ENCODE results near the gene GFPT2.
"Not testable (repeated sequence)": the region's sequence is repeated elsewhere in the genome, so short reads cannot be mapped to it uniquely, and the experiment has no call there.

The GFPT2 gene

DNA sequence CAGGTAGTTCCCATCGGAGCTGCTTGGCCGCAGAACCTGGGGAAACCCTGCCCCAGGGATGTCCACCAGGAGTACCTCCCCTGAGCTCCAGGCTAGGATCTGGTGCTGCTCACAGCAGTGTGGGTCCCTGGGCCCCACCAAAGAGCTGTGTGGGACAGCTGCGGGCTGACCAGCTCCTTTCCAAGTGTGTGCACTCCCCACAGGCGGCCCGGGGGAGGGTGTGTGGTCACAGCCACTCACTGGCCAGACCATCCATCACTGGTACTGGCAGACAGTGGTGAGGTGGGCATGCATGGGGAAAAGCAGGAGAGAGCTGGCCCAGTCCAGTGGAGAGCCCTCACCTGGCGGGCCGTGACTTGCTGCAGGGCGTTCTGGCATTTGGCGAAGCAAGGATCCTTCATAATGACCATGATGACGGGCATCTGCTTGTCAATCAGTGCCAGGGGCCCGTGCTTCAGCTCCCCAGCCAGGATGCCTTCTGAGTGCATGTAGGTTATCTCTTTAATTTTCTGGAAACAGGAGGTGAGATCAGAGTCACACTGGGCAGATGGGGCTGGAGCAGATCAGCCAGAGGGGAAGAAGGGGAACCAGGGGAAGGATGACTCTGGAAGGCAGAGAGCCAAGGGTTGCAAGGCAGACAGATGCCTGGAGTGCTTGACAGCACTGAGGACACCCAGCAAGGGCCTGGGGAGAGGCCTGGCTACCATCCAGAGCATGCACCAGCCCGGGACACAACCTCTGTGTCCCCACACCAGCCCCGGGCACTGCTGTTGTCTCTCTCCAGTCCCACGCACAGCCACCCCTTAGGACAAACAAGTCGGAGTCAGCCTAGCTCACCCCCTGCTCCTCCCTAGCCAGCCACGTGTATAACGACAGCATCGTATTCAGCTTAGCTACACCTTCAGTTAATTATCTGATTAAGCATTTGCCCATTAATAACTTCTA, 48.4 kb downstream of the GFPT2 start:
- DNase-seq (ENCODE audit: low spot score), result no peak

DNA sequence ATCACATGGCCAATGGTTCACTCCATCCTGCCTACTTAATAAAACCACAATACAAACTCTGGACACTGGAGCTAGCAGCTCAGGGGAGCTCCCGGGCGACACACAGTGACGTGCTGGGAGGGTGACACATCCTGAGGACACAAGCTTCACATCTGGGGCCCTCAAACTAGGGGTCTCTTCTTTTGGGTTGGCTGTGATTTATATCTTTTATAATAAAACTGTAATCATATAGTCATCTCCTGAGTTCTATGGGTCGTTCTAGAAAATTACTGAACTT, 49.2 kb downstream of the GFPT2 start:
- DNase-seq (ENCODE audit: low spot score), result no peak

DNA sequence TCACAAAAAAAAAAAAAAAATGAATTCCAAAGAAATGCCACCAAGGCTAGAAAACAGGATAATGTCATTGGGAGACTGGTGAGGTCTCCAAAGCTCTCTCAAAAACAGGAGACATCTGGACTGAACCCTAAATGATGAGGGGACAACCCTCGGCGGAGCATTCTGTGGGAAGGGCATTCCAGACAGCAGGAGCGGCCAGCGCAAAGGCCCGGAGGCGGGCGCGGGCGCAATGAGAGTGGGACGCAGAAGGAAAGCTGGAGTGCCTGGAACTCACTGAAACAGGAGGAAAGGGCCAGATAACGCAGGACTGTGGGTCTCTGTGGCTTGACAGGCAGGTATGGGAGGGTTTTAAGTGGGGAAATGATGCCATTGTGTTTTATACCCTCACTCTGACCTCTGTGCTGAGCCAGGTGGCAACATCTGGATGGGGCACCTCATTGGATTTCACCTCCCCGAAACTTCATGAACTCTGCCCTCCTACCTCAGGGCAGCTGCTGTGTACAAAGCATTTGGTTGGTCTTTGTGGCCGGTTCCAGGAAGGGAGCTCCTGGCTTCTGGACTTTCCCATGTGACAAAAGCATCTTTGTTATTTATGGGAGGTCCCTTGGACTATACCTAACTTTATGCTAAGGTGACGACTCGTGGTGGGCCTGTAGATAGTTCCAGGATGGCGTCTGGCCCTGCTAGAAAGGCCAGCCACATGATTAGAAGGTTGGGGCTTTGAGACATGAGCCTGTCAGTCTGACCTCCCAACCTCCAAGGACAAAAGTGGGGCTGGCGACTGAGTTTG, 49.7 kb downstream of the GFPT2 start:
- DNase-seq (ENCODE audit: low spot score), result no peak

DNA sequence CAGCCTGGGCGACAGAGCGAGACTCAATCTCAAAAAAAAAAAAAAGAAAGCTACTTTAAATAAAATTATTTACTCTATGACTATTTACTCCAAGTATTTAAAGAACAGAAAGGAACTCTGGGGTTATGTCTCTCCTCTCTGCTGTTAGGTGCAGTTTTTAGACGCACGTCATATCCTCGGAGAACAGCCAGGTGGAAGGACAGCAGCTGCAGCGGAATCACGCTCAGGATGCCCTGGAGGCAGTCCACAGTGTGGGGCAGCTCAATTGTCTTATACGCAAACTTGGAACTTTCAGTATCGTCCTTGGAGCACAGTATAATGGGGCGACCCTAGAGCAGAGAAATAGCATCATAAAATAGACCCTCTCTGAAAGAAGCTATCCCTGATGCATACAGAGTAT, 50.9 kb downstream of the GFPT2 start:
- no peak for DNase-seq (ENCODE audit: low spot score)

DNA sequence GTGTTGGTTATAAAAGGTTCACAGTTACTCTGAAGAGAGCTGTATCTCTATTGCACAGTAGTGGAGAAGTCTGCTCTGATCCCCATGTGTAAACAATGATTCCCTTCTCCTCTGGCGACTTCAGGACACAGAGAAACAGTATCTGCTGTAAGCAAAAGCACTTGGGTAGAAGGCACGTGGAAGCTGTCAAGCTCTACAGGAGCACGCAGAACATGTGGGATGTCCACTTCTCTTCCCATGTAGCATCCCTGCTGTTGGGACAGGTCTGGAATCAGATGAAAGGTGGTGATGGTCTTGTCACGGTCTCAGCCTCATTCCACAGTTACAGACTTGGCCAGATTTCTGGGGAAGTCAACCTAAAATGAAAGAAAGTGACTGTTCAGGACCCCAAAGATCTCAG, 51.9 kb downstream of the GFPT2 start:
- no peak for DNase-seq (ENCODE audit: low spot score)

DNA sequence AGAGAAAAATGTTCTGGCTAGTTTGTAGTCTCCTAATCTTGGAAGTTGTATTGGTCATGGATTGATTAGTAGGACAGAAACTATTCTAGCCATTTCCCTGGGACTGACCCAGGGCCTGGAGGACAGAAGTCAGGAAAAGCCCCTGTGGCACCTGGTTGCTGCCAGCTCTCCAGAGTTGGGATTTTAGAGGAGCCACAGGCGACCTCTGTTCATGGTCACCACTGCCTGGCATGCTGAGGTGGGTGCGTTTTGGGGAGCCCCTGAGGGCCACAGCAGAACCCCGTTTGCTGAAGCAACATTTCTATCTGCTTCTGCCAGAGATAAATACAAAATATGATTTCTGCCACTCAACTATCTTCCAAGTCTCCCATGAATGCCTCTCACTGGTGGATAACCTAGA, 53.6 kb downstream of the GFPT2 start:
- no peak for DNase-seq (ENCODE audit: low spot score)

DNA sequence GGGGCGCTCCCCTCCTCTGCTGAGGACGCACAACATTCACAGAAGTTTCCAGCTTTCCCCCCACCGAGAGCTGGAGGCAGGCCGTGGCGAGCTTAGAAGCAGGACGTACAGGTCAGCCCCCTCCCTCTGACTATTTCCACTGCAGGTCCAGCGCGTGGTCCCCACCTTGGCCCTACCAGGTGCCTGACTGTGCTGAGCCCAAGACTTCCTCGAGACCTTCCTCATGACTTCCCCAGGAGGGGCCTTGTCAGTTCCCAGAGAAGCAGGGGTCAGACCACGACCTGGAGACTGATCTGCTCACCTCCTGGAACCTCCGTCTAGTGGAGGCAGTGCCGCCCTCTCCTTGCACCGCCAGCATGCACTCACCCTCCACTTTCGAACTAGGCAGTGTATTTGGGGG, 54.1 kb downstream of the GFPT2 start:
- DNase-seq (ENCODE audit: low spot score), result not testable (repeated sequence)

DNA sequence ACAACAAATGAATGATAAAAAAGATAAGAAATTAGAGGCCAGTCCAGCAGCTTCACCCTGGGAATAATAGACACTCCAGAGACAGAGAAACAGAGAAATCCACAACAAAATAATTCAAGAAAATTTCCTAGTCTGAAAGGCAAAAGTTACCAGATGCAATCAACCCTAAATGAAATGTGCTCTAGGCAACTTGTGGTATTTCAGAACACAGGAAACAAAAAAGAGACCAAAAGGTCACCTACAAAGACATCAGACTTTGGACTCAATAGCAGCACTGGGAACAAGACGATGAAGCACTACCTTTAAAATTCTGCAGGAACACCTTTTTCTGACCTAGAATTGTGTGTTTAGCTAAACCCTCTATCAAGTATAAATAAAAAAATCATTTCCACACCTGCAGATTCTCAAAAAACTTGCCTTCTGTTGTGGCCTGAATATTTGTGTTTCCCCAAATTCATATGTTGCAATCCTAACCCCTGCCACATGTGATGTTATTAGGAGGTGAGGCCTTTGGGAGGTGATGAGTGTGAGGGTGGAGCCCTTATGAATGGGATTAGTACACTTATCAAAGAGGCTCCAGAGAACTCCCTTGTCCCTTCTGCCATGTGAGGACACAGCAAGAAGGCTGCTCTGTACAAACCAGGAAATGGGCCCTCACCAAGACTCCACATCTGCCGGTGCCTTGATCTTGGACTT, 55.4 kb downstream of the GFPT2 start:
- DNase-seq (ENCODE audit: low spot score), result no peak

DNA sequence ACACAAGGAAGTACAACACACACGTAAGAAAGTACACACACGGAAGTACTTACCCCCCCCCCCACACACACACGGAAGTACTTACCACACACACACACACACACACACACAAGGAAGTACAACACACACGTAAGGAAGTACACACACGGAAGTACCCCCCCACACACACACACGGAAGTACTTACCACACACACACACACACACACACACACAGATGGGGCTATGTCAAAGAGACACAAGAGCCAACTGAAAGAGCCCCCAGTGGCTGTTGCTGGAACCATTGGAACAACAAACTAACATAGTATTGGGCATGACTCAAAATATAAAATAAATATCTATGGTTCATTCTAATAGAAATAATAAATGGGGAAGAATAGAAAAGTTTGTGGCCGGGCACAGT, 56.4 kb downstream of the GFPT2 start:
- no peak for DNase-seq (ENCODE audit: low spot score)

DNA sequence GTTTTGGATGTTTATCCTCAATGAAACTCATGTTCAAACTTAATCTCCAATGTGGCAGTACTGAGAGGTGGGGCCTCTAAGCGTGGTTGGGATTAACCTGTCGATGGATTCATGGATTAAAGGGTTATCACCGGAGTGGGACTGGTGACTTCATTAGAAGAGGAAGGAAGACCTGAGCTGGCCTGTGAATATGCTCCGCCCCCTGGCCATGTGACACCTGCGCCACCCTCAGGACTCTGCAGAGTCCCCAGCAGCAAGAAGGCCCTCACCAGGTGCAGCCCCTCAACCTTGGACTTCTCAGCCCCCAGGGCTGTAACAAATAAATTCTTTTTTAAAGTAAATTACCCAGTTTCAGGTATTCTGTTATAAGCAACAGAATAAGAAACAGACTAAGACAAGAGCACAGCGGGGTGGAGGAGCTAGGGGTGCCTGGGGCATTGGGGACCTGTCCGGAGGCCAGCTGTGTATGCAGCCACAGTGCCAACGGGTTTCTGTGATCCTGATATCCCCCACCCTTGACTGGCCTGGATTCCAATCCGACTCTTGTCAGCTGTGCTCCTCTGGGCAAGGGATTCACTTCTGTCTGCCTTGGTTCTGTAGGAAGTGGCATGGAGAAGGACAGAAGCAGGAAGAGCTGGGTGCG, 58.1 kb downstream of the GFPT2 start:
- no peak for DNase-seq (ENCODE audit: low spot score)

DNA sequence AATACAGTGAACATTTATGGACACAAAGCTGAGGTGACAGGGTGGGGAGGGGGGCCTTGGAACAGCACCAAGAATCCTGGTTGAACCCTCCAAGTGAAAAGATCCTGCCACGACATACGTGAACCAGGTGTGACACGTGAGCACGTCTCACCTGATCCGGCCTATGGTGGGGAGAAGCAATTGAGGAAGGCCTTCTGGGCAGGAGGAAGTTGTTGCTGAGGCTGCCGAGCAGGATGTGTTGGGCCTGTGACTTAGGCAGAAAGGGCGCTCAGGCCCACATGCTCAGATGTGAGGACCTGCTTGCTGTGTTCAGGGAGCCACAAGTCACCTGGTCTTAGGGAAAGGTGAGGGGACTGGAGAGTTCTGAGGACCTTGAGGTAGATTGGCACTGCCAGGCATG, 58.7 kb downstream of the GFPT2 start:
- DNase-seq (ENCODE audit: low spot score), result no peak

DNA sequence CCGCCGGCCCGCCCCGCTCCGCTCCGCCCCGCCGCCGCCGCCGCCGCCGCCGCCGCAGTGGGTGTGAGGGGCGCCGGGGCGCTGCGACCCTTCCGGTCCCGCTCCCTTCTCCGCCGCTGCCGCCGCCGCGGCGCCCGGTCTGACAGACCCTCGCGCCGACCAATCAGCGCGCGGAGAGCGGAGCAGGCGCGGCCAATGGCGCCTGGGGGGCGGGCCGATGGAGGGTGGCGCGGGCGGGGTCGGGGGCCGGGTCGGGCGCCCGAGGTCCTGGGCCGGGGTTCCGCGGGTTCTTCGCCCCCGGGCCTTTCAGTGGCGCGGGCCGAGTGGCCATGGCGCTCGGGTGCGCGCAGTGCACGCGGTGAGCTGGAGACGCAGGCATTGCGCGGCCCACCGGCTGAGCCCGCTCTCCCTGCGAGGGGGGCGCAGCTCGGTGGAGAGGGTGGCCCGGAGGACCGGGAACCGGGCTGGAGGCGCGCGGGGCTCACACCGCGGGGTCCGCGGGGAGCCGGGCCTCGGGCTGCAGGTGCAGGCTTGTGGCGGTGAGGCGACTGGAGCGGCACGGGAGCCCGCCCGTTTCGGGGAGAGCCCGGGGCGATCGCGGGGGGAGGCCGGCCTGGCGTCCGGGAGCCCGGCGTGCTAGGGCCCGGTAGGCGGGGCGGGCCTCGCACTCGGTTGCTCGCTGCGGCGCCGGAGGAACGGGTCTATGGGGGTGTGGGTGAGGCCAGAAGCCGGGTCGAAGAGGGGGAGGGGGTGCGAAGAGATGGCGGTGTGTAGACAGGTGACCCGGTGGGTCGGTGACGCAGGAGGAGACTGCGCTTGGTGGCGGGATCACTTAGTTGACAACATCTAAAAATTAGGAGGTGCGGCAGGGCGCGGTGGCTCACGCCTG, 60.9 kb downstream of the GFPT2 start, which contains the start of gene MAPK9:
Gene MAPK9, minus strand, starts transcription at position 141 of the 889 bp plus-strand sequence. CDS start 11,522 bp downstream, outside the sequence.
- DNase-seq (ENCODE audit: low spot score), result peak; percentile 98

DNA sequence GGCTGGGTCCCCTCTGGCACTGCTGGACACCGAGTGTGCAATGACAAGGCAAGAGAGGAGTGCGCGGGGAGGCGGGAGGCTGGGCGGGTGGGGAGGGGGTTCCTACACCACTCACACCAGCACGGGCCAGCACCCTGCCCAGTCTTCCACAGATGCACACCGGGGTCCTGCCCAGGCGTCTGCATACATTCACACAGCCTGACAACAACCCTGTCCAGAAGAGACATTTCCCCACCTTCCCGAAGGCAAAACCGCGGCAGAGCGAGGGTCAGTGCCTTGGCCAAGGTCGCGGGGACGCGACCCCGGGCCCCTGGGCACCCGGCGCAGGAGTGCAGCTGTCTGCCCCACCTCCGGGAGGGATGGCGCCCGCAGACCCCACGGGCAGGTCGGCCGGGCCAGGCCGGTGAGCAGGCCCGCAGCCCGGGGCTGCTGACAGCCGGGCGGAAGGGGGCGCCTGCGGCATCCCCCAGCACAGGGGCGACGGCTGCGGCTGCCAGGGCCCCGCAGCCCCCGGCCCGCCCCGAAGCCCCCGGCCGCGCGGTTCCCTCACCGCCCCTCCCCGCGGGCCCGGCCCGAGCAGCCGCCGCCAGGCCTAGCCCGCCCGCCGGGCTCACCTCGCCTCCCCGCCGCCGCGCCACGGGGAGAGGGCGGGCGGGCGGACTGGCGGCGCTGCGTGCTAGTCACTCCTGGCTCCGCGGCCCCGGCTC, 61.7 kb downstream of the GFPT2 start:
- peak; percentile 70 for DNase-seq (ENCODE audit: low spot score)

DNA sequence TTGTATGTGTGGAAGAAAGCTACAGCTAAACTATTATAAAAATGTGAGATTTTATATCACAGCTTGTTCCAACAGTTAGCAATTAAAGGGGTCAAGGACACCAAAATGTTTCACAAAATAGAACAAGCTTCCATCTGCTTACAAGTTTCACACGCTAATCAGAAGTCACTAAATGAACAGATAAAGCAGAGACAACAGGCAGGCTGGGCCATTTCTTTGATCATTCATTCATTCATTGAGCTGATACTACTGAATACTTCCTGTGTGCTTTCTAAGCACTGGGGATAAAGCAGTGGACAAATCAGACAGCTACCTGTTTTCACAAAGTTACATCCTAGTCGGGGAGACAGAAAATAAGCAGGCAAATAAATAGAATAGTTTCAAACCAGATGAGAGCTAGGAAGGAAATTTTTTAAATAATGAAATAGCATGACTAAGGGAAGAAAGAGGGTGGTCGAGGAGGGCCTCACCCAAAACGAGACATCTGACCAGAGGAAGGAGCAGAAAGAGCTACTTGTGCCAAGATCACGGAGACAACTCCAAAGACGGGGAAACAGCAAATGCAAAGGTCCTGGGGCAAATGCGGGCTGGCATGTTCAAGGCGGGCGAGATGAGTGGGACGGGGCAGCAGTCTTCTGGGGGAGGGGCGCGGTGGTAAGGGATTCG, 62.4 kb downstream of the GFPT2 start:
- no peak for DNase-seq (ENCODE audit: low spot score)

DNA sequence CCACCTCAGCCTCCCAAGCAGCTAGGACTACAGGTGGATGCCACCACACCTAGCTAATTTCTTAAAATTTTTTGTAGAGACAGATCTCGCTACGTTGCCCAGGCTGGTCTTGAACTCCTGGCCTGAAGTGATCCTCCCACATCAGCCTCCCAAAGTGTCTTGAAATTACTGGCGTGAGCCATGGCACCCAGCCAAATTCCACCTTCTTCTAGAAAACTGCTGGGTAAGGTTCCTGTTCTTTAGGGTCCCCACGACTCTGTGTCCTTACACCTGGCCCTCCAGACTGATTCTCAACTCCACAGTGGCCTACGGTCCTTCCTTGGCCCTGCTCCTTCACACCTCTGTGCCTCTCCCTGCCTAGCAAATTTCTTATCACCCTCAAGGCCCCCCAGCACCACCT, 63.2 kb downstream of the GFPT2 start:
- DNase-seq (ENCODE audit: low spot score), result no peak

DNA sequence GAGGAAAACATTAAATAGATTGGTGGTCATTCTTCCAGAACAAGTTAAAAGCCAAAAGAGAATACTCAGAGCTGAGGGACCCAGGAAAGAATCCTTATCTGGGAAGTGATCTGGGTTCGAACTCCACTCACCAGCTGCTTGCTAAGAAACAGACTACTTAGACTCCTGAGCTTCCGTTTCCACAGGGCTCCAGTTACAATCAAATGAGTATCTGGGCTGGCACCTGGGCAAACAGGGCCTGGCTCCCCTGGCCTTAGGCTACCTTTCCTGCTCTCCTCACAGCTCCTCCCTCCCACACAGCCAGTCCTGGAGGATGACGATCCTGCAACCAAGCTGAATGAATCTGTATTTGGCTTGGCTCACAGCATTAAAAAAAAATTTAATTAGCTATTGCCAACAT, 63.7 kb downstream of the GFPT2 start:
- DNase-seq (ENCODE audit: low spot score), result no peak

DNA sequence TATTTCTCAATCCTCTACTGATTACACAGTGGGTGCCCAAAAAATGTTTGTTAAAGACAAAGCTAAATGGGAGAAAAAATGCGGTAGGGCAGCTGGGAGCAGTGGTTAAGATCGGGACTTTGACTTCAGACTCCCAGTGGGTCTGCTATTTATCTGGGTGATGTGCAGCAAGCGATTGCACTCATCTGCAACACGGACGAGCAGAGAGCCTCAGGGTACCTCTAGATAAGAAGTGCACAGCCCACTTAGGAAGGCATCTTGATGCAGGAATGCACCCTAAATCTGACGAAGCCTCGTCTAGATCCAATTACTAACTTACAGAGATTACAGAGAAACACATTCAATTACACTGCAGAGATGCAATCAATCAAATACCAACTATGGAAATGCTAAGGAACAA, 65.3 kb downstream of the GFPT2 start:
- DNase-seq (ENCODE audit: low spot score), result no peak

DNA sequence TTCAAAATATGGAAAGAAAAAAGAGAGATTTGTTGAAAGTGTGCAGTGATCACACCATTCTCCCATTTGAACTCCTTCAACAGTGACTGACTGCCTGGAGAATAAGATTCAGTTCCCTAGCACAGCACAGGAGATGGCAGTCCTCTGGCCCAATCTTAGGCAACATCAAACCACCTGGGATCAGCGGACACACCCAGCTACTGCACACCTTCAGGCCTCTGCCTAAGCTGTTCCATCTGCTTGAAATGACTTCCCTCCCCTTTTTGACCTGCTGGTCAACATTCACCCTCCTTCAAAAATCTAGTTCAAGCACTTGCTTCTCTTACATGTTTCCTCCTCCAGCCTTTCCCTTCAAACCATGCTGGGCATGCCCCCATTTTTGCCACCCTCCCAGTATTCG, 65.7 kb downstream of the GFPT2 start:
- DNase-seq (ENCODE audit: low spot score), result no peak

DNA sequence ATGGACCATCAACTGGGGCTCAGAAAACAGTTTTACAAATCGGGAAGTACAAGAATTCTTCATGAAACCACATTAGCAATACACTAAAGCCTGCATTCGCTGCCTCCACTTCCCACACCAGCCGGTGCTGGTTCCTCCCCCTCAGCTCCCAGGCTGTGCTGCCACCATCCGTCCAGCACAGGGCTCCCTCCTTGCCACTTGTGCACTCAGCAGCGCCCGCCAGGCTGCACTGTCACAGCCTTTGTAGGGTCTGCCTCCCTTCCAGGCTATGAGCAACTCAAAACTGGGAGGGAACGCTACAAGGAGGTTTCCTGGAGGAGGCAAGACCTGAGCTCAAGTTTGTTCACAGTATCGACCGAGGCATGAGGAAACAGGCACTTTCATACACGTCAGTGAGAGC, 69.0 kb downstream of the GFPT2 start:
- DNase-seq (ENCODE audit: low spot score), result no peak

DNA sequence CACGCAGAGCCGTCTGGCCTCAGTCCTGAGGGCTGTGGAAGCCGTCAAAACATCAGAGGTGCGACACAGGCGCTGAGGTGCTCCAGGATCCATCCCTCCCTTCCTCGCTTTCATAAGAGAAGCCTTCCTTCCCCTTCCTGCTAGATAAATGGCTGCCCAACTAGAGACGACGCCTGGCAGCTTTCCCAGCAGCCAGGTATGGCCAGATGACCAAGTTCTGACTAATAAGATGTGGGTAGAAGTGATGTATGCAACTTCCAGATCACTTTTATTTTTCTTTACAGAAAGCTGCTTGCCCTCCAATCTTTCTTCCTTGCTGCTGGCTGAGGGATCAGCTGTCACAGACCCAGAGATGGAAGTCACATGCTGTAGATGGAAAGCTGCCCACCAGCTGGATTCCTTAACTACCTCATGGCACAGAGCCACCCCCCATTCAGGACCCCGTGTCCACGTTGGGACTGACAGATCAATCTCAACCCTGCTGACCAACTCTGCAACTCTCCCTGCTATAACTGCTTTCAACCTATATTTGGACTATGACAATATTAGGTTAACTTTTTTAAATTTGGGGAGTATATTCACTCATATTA, 70.0 kb downstream of the GFPT2 start:
- DNase-seq (ENCODE audit: low spot score), result no peak

All from AG20443 (cell line).